OCI-LY1 (cell line): ENCODE measurements around the gene NUP37.

ENCODE experiments used
- EZH2 ChIP-seq: fragments of 200-600 bp; sonication (generic), shearing (Covaris generic); IDR thresholded peaks from 2 replicates; pipeline ENCODE4 v1.8.0; 2017; ENCODE audit warnings: borderline replicate concordance, mixed run types, mild to moderate bottlenecking, antibody characterized with exemption, low read length, moderate library complexity, mixed read lengths
- TF ChIP-seq, protein P1 (sequence below): fragments of 200-600 bp; sonication (generic), shearing (Covaris generic); IDR thresholded peaks from 2 replicates; pipeline ENCODE4 v1.5.1; 2017; ENCODE audit warnings: mild to moderate bottlenecking, antibody characterized with exemption, low read length, moderate library complexity, mixed read lengths

DNA sequence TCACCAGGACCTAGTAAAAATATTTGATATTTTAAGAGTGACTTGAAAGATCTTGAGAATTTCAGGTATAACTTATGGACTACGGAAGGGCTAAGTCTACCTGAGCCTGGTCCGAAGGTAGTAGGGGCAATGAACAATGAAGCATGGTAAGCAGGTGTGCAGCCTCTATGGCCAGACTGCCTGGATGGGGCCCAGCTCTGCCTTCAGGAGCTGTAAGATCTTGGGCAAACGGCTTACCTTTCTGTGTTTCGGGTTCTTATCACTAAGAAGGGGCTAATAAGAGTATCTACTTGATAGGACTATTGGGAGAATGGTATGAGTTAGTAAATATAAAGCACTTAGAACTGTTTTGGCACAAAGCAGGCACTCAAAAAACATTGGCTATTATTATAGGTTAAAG is 39.1 kb downstream of the NUP37 start:
- TF ChIP-seq, protein P1, sequence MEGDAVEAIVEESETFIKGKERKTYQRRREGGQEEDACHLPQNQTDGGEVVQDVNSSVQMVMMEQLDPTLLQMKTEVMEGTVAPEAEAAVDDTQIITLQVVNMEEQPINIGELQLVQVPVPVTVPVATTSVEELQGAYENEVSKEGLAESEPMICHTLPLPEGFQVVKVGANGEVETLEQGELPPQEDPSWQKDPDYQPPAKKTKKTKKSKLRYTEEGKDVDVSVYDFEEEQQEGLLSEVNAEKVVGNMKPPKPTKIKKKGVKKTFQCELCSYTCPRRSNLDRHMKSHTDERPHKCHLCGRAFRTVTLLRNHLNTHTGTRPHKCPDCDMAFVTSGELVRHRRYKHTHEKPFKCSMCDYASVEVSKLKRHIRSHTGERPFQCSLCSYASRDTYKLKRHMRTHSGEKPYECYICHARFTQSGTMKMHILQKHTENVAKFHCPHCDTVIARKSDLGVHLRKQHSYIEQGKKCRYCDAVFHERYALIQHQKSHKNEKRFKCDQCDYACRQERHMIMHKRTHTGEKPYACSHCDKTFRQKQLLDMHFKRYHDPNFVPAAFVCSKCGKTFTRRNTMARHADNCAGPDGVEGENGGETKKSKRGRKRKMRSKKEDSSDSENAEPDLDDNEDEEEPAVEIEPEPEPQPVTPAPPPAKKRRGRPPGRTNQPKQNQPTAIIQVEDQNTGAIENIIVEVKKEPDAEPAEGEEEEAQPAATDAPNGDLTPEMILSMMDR, result no peak
- no peak for TF ChIP-seq EZH2
